HG02642 (cell line): ENCODE results near the gene JPT2.

Source experiments
- ATAC-seq: cut with Tn5 transposase; IDR thresholded peaks from one replicate; pipeline ENCODE4 v1.9.1; 2021; ENCODE audit warnings: mild to moderate bottlenecking; ENCODE audit not compliant: unreplicated experiment, poor library complexity

The JPT2 gene

GRCh38 chr16:1651094-1651973 is 26.7 kb upstream of the JPT2 start:
- no peak for ATAC-seq

- ATAC-seq = no peak
Observed at GRCh38 chr16:1651974-1652312, 26.1 kb upstream of the JPT2 start.

GRCh38 chr16:1653023-1653422 is 25.1 kb upstream of the JPT2 start:
- ATAC-seq = no peak

- ATAC-seq = no peak
Observed at GRCh38 chr16:1654505-1655268, 23.4 kb upstream of the JPT2 start.

- no peak for ATAC-seq
Observed at GRCh38 chr16:1655269-1655807, 22.7 kb upstream of the JPT2 start.

- ATAC-seq = no peak
Observed at GRCh38 chr16:1655909-1656807, 21.9 kb upstream of the JPT2 start.

- no peak for ATAC-seq
Observed at GRCh38 chr16:1656808-1657617, 21.1 kb upstream of the JPT2 start.

GRCh38 chr16:1657841-1658240 is 20.2 kb upstream of the JPT2 start:
- no peak for ATAC-seq

GRCh38 chr16:1659031-1659430 is 19.0 kb upstream of the JPT2 start:
- ATAC-seq = no peak

GRCh38 chr16:1661826-1662225 is 16.3 kb upstream of the JPT2 start:
- ATAC-seq = no peak

GRCh38 chr16:1662543-1662942 is 15.5 kb upstream of the JPT2 start:
- ATAC-seq = no peak

- ATAC-seq = no peak
Observed at GRCh38 chr16:1665829-1666228, 12.2 kb upstream of the JPT2 start.

- no peak for ATAC-seq
Observed at GRCh38 chr16:1666316-1666715, 11.8 kb upstream of the JPT2 start.

GRCh38 chr16:1667271-1667670 is 10.8 kb upstream of the JPT2 start:
- ATAC-seq = no peak

- no peak for ATAC-seq
Observed at GRCh38 chr16:1667916-1668315, 10.2 kb upstream of the JPT2 start.

GRCh38 chr16:1668612-1669319 is 9.3 kb upstream of the JPT2 start:
- ATAC-seq = no peak

- no peak for ATAC-seq
Observed at GRCh38 chr16:1669698-1670097, 8.4 kb upstream of the JPT2 start.

- no peak for ATAC-seq
Observed at GRCh38 chr16:1670371-1670770, 7.7 kb upstream of the JPT2 start.

- ATAC-seq = no peak
Observed at GRCh38 chr16:1670866-1671265, 7.2 kb upstream of the JPT2 start.
